H1 (cell line): ENCODE measurements around the gene LRRK1. TPM values are rescaled to one million over a fixed set of nuclear protein-coding genes. Genes with fewer than 3 reads are reported as not detected.

ENCODE experiments used
- CTCF ChIA-PET: fragments of 300-600 bp; sonication (Branson Sonifier 250); formaldehyde crosslinking; loops from one replicate; lab custom pipeline; 2021; ENCODE audit not compliant: partially characterized antibody; lab: Charles Lee
- POLR2A ChIA-PET: fragments of 300-600 bp; sonication (Branson Sonifier 250); formaldehyde crosslinking; loops from one replicate; lab custom pipeline; 2021; ENCODE audit warnings: inconsistent platforms; ENCODE audit not compliant: partially characterized antibody; lab: Charles Lee
- DNase-seq, 2 experiments: peaks; one replicate each; pipeline versions ENCODE4 v3.0.0 to v3.0.0-alpha.2; 2010 to 2022; ENCODE audit warnings: low spot score in 2 of 2, low read depth in 1 of 2, mixed read lengths in 1 of 2
- FAIRE-seq: peaks from 2 replicates; lab custom pipeline; 2011; peaks lifted over from hg19 to GRCh38; lab: Jason Lieb, UNC
- H2AFZ ChIP-seq: 2 replicates; pipeline ENCODE4 v1.8.1; 2012; ENCODE audit warnings: low read length, inconsistent platforms
- H2AK5ac ChIP-seq: 2 replicates; pipeline ENCODE4 v1.6.1; 2013; ENCODE audit warnings: low read depth, low read length
- H2BK120ac ChIP-seq: replicated peaks from 2 replicates; pipeline ENCODE3; 2013; ENCODE audit warnings: low read depth, low read length, inconsistent platforms
- H2BK12ac ChIP-seq: 2 replicates; pipeline ENCODE4 v1.6.1; 2013; ENCODE audit warnings: low read depth, low read length
- H2BK15ac ChIP-seq: 2 replicates; pipeline ENCODE4 v1.6.1; 2013; ENCODE audit warnings: low read length
- H2BK20ac ChIP-seq: 2 replicates; pipeline ENCODE4 v1.6.1; 2013; ENCODE audit warnings: low read length
- H2BK5ac ChIP-seq: 2 replicates; pipeline ENCODE4 v1.6.1; 2013; ENCODE audit warnings: low read depth, low read length
- H3K14ac ChIP-seq: 2 replicates; pipeline ENCODE4 v1.6.1; 2013; ENCODE audit warnings: inconsistent platforms; ENCODE audit not compliant: insufficient read length
- H3K18ac ChIP-seq: 2 replicates; pipeline ENCODE4 v1.6.1; 2013; ENCODE audit warnings: low read length; ENCODE audit errors: extremely low read depth
- H3K23ac ChIP-seq: 2 replicates; pipeline ENCODE4 v1.6.1; 2013; ENCODE audit warnings: inconsistent platforms; ENCODE audit not compliant: insufficient read length
- H3K23me2 ChIP-seq: 2 replicates; pipeline ENCODE4 v1.6.1; 2013; ENCODE audit warnings: low read depth, low read length
- H3K27ac ChIP-seq: 2 replicates; pipeline ENCODE4 v1.6.1; 2011; ENCODE audit warnings: low read depth, low read length, inconsistent platforms
- H3K27me3 ChIP-seq, 4 experiments: replicated peaks in 1 of 4; 1 replicate in 1 of 4; 2 replicates in 3 of 4; pipeline versions ENCODE4 v1.6.1 to v1.8.1; 2011 to 2013; ENCODE audit warnings: low read length in 3 of 4, mild to moderate bottlenecking in 3 of 4, inconsistent platforms in 2 of 4, mixed read lengths in 2 of 4, moderate library complexity in 1 of 4; ENCODE audit not compliant: control insufficient read depth in 3 of 4, insufficient read depth in 3 of 4; ENCODE audit errors: extremely low read depth in 1 of 4
- H3K36me3 ChIP-seq, 4 experiments: 2 replicates each; pipeline versions ENCODE4 v1.6.1 to v1.8.1; 2011 to 2013; ENCODE audit warnings: mild to moderate bottlenecking in 4 of 4, low read length in 3 of 4, moderate library complexity in 2 of 4, control low read depth in 1 of 4, inconsistent platforms in 1 of 4; ENCODE audit not compliant: insufficient read depth in 4 of 4, control insufficient read depth in 2 of 4
- H3K4ac ChIP-seq: replicated peaks from 2 replicates; pipeline ENCODE3; 2013; ENCODE audit warnings: low read length, low read depth, mixed read lengths, inconsistent platforms; ENCODE audit not compliant: insufficient read length
- H3K4me1 ChIP-seq, 4 experiments: replicated peaks in 1 of 4; 1 replicate in 1 of 4; 2 replicates in 3 of 4; pipeline versions ENCODE4 v1.6.1 to v1.8.1; 2011 to 2013; ENCODE audit warnings: low read length in 3 of 4, inconsistent platforms in 2 of 4, mixed read lengths in 1 of 4; ENCODE audit not compliant: insufficient read depth in 4 of 4, control insufficient read depth in 3 of 4
- H3K4me2 ChIP-seq, 2 experiments: 2 replicates each; pipeline versions ENCODE4 v1.6.1 to v1.8.1; 2011 to 2013; ENCODE audit warnings: low read depth in 2 of 2, low read length in 2 of 2, control low read depth in 1 of 2, inconsistent platforms in 1 of 2, mild to moderate bottlenecking in 1 of 2; ENCODE audit not compliant: insufficient read depth in 1 of 2
- H3K4me3 ChIP-seq, 4 experiments: fragments of 200-600, 300-600 bp in 1 of 4; sonication (generic), shearing (Covaris generic), sonication (Bioruptor Twin) in 1 of 4; 2 replicates each; pipeline versions ENCODE4 v1.5.1 to v1.8.1; 2011 to 2016; ENCODE audit warnings: low read length in 4 of 4, low read depth in 3 of 4, control low read depth in 2 of 4, inconsistent platforms in 2 of 4, mild to moderate bottlenecking in 2 of 4, mixed read lengths in 1 of 4, moderate library complexity in 1 of 4; ENCODE audit not compliant: insufficient read depth in 2 of 4; ENCODE audit errors: extremely low read depth in 1 of 4
- H3K56ac ChIP-seq: replicated peaks from 2 replicates; pipeline ENCODE3; 2013; ENCODE audit warnings: low read depth, mild to moderate bottlenecking, mixed read lengths, low read length, inconsistent platforms; ENCODE audit not compliant: insufficient read length
- H3K79me1 ChIP-seq: 2 replicates; pipeline ENCODE4 v1.6.1; 2013; ENCODE audit warnings: low read depth, low read length, control low read depth
- H3K79me2 ChIP-seq, 2 experiments: 2 replicates each; pipeline versions ENCODE4 v1.6.1 to v1.8.1; 2012 to 2013; ENCODE audit warnings: low read length in 2 of 2, mild to moderate bottlenecking in 2 of 2, inconsistent platforms in 1 of 2; ENCODE audit not compliant: insufficient read depth in 2 of 2, control insufficient read depth in 1 of 2
- H3K9ac ChIP-seq, 4 experiments: replicated peaks in 1 of 4; 1 replicate in 1 of 4; 2 replicates in 3 of 4; pipeline versions ENCODE4 v1.6.1 to v1.8.1; 2011 to 2013; ENCODE audit warnings: low read depth in 3 of 4, low read length in 3 of 4, control low read depth in 2 of 4, mild to moderate bottlenecking in 2 of 4, moderate library complexity in 2 of 4, inconsistent platforms in 1 of 4; ENCODE audit errors: extremely low read depth in 1 of 4
- H3K9me3 ChIP-seq, 2 experiments: 2 replicates each; pipeline versions ENCODE4 v1.6.1 to v1.8.1; 2012 to 2013; ENCODE audit warnings: mild to moderate bottlenecking in 2 of 2, moderate library complexity in 2 of 2, control low read depth in 1 of 2, inconsistent platforms in 1 of 2, low read depth in 1 of 2, low read length in 1 of 2, mixed read lengths in 1 of 2; ENCODE audit not compliant: insufficient read depth in 2 of 2
- H4K20me1 ChIP-seq, 2 experiments: replicated peaks in 1 of 2; 2 replicates each; pipeline versions ENCODE3 to v1.8.1; 2011 to 2013; ENCODE audit warnings: inconsistent platforms in 2 of 2, low read length in 2 of 2, mild to moderate bottlenecking in 1 of 2; ENCODE audit not compliant: insufficient read depth in 2 of 2, control insufficient read depth in 1 of 2
- H4K5ac ChIP-seq: 2 replicates; pipeline ENCODE4 v1.6.1; 2013; ENCODE audit warnings: low read length, low read depth, mixed read lengths, inconsistent platforms; ENCODE audit not compliant: insufficient read length
- H4K8ac ChIP-seq: 2 replicates; pipeline ENCODE4 v1.8.0; 2013; ENCODE audit warnings: mild to moderate bottlenecking, moderate library complexity, low read length, inconsistent platforms; ENCODE audit not compliant: insufficient read depth; ENCODE audit errors: extremely low read depth
- H4K91ac ChIP-seq: replicated peaks from 2 replicates; pipeline ENCODE3; 2013; ENCODE audit warnings: low read length, mixed read lengths, inconsistent platforms; ENCODE audit not compliant: insufficient read length
- ASH2L ChIP-seq: fragments of 200-600, 300-600 bp; sonication (generic); IDR thresholded peaks from one replicate; pipeline ENCODE4 v1.7.1; 2017; ENCODE audit warnings: low read length
- BACH1 ChIP-seq: IDR thresholded peaks from 2 replicates; pipeline ENCODE4 v1.6.1; 2012; ENCODE audit warnings: low read length, improper control_type of control experiment
- CBX5 ChIP-seq: fragments of 300-800, 300-1000 bp; sonication (generic); IDR thresholded peaks from 2 replicates; pipeline ENCODE4 v1.7.1; 2016; ENCODE audit warnings: antibody characterized with exemption, low read length, low read depth
- CHD2 ChIP-seq: IDR thresholded peaks from 2 replicates; pipeline ENCODE4 v1.6.1; 2012; ENCODE audit warnings: low read length, improper control_type of control experiment
- CTCF ChIP-seq, 3 experiments: IDR thresholded peaks; 1 replicate in 2 of 3; 2 replicates in 1 of 3; pipeline versions ENCODE4 v1.5.1 to v1.6.1; 2011; ENCODE audit warnings: low read length in 3 of 3, mild to moderate bottlenecking in 3 of 3, inconsistent platforms in 2 of 3, low read depth in 1 of 3, moderate library complexity in 1 of 3; ENCODE audit not compliant: insufficient read depth in 1 of 3; ENCODE audit errors: control extremely low read depth in 1 of 3
- EZH2 ChIP-seq: fragments of 200-600 bp; sonication (generic); IDR thresholded peaks from 2 replicates; pipeline ENCODE4 v1.7.1; 2012; ENCODE audit warnings: low read depth, mild to moderate bottlenecking, moderate library complexity, low read length, inconsistent platforms; ENCODE audit not compliant: severe bottlenecking
- HDAC6 ChIP-seq: IDR thresholded peaks from one replicate; pipeline ENCODE4 v1.7.1; 2012; ENCODE audit warnings: low read depth, mild to moderate bottlenecking, inconsistent platforms, low read length, moderate library complexity
- KDM1A ChIP-seq: fragments of 200-600, 300-600 bp; sonication (generic); IDR thresholded peaks from 2 replicates; pipeline ENCODE4 v1.7.1; 2016; ENCODE audit warnings: mild to moderate bottlenecking, low read length, borderline replicate concordance
- RBBP5 ChIP-seq: IDR thresholded peaks from 2 replicates; pipeline ENCODE4 v1.7.1; 2012; ENCODE audit warnings: low read depth, mild to moderate bottlenecking, inconsistent platforms, low read length, moderate library complexity, borderline replicate concordance
- SIRT6 ChIP-seq: IDR thresholded peaks from one replicate; pipeline ENCODE4 v1.7.1; 2012; ENCODE audit warnings: low read length, inconsistent platforms
- SUZ12 ChIP-seq: fragments of 200-600 bp; sonication (generic); IDR thresholded peaks from 2 replicates; pipeline ENCODE4 v1.6.1; 2012; ENCODE audit warnings: mild to moderate bottlenecking, inconsistent platforms, low read length, moderate library complexity, mixed read lengths
- TCF12 ChIP-seq: IDR thresholded peaks from 2 replicates; pipeline ENCODE4 v1.6.1; 2011; ENCODE audit warnings: low read depth, mild to moderate bottlenecking, low read length
- TEAD4 ChIP-seq: IDR thresholded peaks from 2 replicates; pipeline ENCODE4 v1.6.1; 2012; ENCODE audit warnings: low read depth, low read length, inconsistent platforms, mixed read lengths
- WGBS, 2 experiments: shearing (Covaris generic) in 1 of 2; methylation state at CpG; one replicate each; pipeline versions ENCODE4 v1.1.6 to v1.1.7; 2013 to 2015; ENCODE audit warnings: low lambda C conversion rate in 2 of 2, mixed read lengths in 2 of 2, inconsistent platforms in 1 of 2, low coverage in 1 of 2, missing lambda C conversion rate in 1 of 2; ENCODE audit not compliant: insufficient replicate concordance in 2 of 2, insufficient coverage in 1 of 2, insufficient read length in 1 of 2; ENCODE audit errors: extremely low coverage in 1 of 2, missing lambda C conversion rate in 1 of 2; 5-methylcytosine and 5-hydroxymethylcytosine counted together
- polyA plus RNA-seq, 7 experiments: library from polyadenylated mRNA; depleted of rRNA in 3 of 7; stranded (reverse) in 5 of 7; unstranded in 2 of 7; fragments of >200 nt in 5 of 7; fragments of 200-250 nt in 2 of 7; gene quantifications; 1 replicate in 5 of 7; 2 replicates in 1 of 7; 4 replicates in 1 of 7; pipeline versions ENCODE4 v1.2.1 to v1.2.3, GENCODE V29; 2011 to 2013; ENCODE audit warnings: missing spikeins in 2 of 7, mixed read lengths in 2 of 7
- total RNA-seq: library from RNA; stranded (reverse); fragmentation: NEBNext Ultra II Directional; extraction: Animal tissue kit (Norgen Biotek cat#: 25700); gene quantifications from 2 replicates; pipeline ENCODE4 v1.2.1, GENCODE V29; 2021

Gene LRRK1
- total and polyA plus RNA-seq, 2 of the 8 experiments (the other 6 are each of a cell fraction or from before 2014, with no cell fraction given): 1.2 to 3.6 TPM

GRCh38 chr15:101114166-101114565, 195.0 kb downstream of the LRRK1 start:
- Histone ChIP-seq H3K9ac (no peak overlapping the region), H3K4me3 (no peak overlapping the region), H2AK5ac (no peak overlapping the region), H3K14ac (no peak overlapping the region), H2BK15ac (no peak overlapping the region), H3K23ac (no peak overlapping the region), H2BK5ac (no peak overlapping the region), H2BK120ac (no peak overlapping the region), H3K79me1 (no peaks in the 10 kb centered on the region), H3K27me3 (no peaks in the 10 kb centered on the region; a peak in 1 of 7 replicates), H4K20me1 (no peaks in the 10 kb centered on the region), H3K18ac (no peak overlapping the region; the same call in 1 of the 2 replicates), H3K79me2 (no peaks in the 10 kb centered on the region), H3K4ac (no peak overlapping the region), H4K8ac (no peak overlapping the region), H3K36me3 (no peaks in the 10 kb centered on the region), H4K5ac (no peak overlapping the region), H2BK20ac (no peak overlapping the region), H3K4me2 (no peak overlapping the region), H3K23me2 (no peaks in the 10 kb centered on the region), H3K4me1 (peaks cover 0 to 5% (median under 1%) of the 10 kb centered on the region in 4 experiments; a peak in 2 of 7 replicates), H4K91ac (no peak overlapping the region), H2BK12ac (no peak overlapping the region), H3K27ac (no peak overlapping the region), H3K56ac (no peak overlapping the region), H3K9me3 (no peaks in the 10 kb centered on the region), H2AFZ (no peak overlapping the region)
- FAIRE-seq (no peak), DNase-seq (no peak)
- POLR2A ChIA-PET: no interaction called here
- CTCF ChIA-PET: interaction anchor here (0.7 to 2.1 kb wide), 7 partner anchors 26 to 135 kb away, joined by 3 to 7 read pairs (median 3); no protein-coding TSS in a partner anchor
- WGBS, 2 experiments: 71% methylated on average over 10 of the region's 10 CpGs; no CpG with 5 or more reads in 1 of the 2 experiments
- TF ChIP-seq RBBP5 (no peak), TCF12 (no peak), CBX5 (no peak), SUZ12 (no peak), KDM1A (no peak), SIRT6 (no peak), HDAC6 (no peak), CTCF (IDR thresholded peaks at IDR 0.05; ENCODE audit: control extremely low read depth in 1 of 3, insufficient read depth in 1 of 3, low read depth in 1 of 3, low read length in 3 of 3) (no peak), ASH2L (no peak), EZH2 (no peak), BACH1 (no peak), TEAD4 (no peak), CHD2 (no peak)
